ENCODE data around the gene HLA-DQA1. TPM values are rescaled to one million over a fixed set of nuclear protein-coding genes. Genes with fewer than 3 reads are reported as not detected.
"Not testable (repeated sequence)": the region's sequence is repeated elsewhere in the genome, so short reads cannot be mapped to it uniquely, and the experiment has no call there.

Gene HLA-DQA1
- polyA plus RNA-seq (ENCODE audit: insufficient read depth in 1 of 5, insufficient read length in 5 of 5, low replicate concordance in 1 of 5) = 1 to 10 TPM; 4.0 to 8.7 (median 4.4) TPM
- long read RNA-seq, donor 1, partial matches to known transcripts = 0 of 2 reads
- long read RNA-seq, donor 1, other reads (novel, unspliced or antisense) = 0 of 2 reads
- long read RNA-seq, donor 2 = 0 reads
- long read RNA-seq, donor 3, full-length matches to known transcripts = 1 of 1 reads
- long read RNA-seq, donor 3, partial matches to known transcripts = 0 of 1 reads
- long read RNA-seq, donor 3, other reads (novel, unspliced or antisense) = 0 of 1 reads
- long read RNA-seq, donor 4, partial matches to known transcripts = 0 of 1 reads
- long read RNA-seq, donor 4, other reads (novel, unspliced or antisense) = 0 of 1 reads
- long read RNA-seq, donor 5 = 0 reads
- long read RNA-seq, donor 6, partial matches to known transcripts = 0 of 4 reads
- long read RNA-seq, donor 6, other reads (novel, unspliced or antisense) = 0 of 4 reads
- long read RNA-seq, donor 7, partial matches to known transcripts = 0 of 1 reads
- long read RNA-seq, donor 7, other reads (novel, unspliced or antisense) = 0 of 1 reads
- long read RNA-seq, donor 8 = 0 reads

DNA sequence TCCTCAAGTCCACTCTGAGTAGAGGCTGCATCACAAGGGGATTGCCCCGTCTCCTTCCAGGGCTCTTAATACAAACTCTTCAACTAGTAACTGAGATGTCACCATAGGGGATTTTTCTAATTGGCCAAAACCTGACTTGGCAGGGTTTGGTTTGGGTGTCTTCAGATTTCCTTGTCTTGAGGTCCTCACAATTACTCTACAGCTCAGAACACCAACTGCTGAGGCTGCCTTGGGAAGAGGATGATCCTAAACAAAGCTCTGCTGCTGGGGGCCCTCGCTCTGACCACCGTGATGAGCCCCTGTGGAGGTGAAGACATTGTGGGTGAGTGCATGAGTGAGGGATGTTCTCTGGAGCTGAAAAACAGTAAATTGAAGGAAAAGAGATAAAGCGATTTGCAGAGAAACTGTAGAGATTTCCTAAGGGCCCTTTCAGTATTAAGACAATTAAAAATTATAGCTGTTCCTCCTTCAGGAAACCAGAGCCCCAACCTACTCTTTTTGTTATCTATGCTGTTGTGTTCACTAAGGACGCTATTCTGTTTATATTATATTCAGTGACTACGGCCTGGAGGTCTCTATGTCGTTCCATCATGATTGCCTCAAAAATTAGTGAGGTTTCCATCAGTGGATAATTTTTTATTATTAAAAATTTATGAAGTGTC, at the start of gene HLA-DQA1:
Gene HLA-DQA1 (plus strand): TSS at position 188 of the 662 bp plus-strand sequence. CDS start 53 bp downstream, at position 241.
- no peak for DNase-seq

DNA sequence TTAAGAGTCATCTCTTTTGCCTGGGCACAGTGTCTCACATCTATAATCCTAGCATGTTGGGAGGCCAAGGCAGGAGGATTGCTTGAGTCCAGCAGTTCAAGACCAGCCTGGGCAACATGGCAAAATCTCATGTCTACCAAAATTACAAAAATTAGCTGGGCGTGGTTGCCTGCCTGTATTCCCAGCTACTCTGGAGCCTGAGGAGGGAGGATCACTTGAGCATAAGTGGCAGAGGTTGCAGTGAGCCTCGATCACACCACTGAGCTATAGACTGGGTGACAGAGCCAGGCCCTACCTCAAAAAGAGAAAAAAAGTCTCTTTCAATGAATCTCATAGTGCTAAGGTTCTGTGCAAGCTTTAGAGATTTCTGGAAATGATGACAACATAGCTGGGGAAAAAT, 49.0 kb upstream of the HLA-DQA1 start:
- DNase-seq = no peak

DNA sequence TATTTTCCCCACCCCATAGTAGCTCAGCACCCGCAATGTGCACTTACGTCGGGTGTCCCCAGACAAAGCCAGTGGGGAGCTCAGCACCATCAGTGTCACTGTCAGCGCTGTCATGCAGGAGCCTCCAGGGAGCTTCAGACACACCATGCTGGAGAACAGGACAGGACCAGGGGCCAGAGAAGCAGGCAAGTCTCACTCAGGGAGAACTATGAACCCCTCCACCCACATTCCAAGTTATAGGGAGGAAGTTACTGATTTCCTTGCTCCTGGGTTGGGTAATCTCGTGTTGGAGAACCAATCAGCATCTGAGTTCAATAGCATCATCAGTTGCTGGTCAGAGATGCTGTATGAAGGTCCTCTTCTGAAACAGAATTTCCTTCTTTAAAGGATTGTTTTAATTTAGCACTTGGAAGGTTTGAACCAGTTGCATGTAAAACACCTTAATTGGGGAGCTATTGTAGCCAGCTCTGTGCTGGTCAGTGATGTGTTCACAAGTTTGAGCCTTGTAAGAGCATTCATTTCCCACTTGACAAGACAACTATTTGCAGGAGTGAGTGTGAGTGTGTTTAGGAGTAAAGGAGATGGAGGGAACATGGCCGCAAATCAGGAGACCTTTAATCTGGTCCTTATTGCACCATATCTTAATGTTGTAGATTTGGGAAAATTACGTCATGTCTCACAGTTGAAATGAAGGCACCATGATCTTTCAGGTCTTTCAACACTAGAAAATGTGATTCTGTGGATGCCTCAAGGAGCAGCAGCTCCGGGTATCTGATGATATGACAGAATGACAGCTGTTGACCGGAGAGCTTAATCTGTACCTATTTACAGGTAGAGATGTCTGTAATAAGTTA, 47.4 kb upstream of the HLA-DQA1 start, which contains the start of gene HLA-DRB1:
Gene HLA-DRB1 (minus strand): TSS at position 253 of the 854 bp plus-strand sequence. CDS start 106 bp downstream, at position 147.
- no peak for DNase-seq

DNA sequence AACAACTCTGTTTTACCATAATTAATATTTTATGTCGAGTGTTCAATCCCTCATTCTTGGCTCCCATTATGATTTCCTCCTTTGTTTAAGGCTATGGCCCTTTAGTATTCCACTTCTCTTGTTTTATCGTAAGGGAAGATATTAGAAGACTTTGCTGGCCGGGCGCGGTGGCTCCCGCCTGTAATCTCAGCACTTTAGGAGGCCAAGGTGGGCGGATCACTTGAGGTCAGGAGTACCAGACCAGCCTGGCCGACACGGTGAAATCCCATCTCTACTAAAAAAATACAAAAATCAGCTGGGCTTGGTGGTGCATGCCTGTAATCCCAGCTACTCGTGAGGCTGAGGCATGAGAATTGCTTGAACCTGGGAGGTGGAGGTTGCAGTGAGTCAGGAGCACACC, 46.5 kb upstream of the HLA-DQA1 start:
- DNase-seq = not testable (repeated sequence)

DNA sequence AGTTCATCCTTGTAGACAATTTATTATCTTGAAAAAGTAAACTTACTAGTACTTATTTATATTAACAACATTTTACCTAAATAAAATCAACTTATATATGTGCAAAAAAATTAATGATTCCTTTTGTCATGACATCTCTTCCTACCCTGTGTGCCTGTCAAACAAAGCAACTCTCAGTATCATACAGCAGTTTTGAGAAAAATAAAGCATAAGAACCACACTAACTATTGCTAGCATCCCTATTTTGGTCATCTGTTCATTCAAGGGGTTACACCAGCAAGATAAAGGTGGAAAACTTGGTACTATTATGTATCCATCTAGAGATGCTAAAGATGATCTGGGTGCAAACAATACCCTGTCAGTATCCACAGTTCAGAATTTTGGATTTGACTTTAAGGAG, 40.2 kb upstream of the HLA-DQA1 start:
- DNase-seq = no peak

DNA sequence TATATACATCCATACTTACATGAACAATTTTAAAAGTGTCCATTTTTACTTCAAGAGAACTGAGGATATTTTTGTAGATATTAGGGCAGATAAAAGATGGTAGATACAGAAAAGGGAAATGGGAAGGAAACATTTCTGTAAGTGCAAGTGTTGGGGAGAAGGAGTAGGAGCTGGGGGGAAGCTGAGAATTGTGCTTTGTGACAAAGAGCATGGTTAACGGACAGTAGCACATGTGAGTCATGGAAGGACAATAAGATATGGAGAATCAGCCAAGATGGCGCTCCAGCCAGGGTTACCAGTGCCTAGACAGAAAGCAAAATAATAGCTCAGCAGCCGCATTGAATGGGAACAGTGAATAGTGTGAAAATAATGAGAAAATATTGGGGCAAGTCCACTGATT, 34.8 kb upstream of the HLA-DQA1 start:
- DNase-seq = no peak

DNA sequence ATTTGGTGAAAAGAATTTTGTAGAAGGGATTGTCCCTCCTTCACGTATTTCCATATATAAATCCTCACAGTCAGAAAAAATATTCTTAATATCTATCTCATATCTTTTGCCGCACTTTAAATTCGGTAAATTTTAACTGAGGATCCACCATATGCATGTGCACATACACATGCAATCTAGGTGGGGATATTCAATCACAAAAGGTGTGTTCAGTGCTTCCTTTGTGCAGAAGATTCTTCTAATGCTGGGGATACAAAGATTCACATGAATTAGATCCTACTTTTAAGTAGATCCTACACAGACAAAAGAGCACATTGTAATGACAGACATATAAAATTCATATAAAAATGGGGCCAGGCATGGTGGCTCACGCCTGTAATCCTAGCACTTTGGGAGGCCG, 34.0 kb upstream of the HLA-DQA1 start:
- DNase-seq = no peak

DNA sequence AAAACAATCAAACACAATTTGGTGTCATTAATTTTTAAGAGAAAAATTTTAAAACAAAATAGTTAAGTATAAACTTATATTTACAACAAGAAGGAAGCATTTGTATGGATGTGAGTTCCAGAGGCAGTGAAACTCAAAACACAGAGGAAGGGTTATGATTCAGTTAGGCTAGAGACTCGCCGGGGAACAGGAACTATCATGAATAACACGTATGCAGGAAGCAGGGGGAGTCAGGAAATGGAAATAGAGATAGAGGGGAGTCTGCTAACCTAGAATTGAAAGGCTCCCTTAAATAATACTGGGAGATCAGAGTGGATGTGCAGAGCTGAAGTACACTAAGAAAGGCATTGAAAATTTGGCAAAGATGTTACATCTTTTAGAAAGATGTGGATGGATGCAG, 33.3 kb upstream of the HLA-DQA1 start:
- DNase-seq = no peak

DNA sequence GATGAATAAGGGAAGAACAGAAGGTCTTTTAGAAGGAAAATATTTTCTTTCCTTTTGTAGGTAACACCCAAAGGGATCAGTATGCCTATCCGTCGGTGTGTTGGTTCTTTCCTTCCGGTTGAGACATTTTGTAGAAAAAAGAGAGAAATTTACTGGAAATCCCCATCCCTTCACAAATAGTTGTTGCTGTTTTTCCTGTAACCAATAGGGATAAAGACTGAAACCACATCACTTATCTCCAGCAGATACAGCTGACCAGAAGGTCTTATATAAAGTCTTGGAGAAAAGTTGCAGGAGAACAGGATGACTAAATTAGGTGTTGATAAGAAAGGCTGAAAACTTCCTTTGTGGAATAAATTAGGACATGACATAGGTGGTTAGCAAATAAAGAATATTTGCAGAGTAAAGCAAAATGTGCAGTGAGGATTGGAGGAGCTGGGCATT, 32.8 kb upstream of the HLA-DQA1 start:
- no peak for DNase-seq

DNA sequence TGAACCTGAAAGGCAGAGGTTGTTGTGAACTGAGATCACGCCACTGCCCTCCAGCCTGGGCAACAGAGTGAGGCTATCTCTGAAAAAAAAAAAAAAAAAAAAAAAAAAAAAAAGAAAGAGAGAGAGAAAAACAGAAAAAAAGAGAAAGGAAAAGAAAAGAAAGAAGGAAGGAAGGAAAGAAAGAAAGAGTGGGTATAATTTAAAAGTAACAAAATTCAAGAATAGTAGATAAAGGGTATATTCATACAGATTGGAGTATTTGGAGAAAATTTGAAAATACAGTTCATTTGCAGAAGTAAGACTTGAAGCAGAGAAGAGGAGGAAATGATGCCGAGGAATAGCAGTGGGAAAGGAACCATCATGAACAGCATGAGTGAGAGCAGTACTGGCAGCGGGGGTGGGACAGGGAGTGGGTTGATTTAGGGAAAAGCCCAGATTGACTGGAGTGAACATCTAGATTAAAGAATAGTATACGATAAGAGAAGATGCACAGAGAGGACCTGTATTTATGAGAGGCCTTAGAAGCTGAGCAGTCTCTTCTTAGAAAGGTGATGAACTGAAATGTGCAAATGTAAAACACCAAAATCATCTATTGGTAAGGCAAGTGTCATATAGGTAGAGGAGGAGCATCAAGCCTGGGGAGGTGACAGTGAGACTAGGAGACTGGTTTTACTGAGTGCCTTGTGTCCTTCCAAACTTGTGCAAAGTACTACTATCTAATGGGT, 29.8 kb upstream of the HLA-DQA1 start:
- no peak for DNase-seq

DNA sequence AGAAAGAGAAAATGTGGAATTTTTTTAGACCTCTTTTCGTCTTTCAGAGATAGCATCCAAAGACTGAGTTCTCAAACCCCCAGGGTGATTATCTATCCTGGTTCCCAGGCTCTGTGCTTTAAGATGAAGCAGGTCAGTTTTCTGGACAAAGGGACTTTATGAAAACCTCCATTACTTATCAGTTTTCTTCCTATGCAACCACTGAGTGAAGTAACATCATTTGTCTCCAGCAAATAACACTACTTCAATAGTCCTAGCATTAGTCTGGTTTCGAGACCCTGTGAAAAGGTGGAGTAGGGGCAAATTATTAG, 29.3 kb upstream of the HLA-DQA1 start:
- DNase-seq = no peak

DNA sequence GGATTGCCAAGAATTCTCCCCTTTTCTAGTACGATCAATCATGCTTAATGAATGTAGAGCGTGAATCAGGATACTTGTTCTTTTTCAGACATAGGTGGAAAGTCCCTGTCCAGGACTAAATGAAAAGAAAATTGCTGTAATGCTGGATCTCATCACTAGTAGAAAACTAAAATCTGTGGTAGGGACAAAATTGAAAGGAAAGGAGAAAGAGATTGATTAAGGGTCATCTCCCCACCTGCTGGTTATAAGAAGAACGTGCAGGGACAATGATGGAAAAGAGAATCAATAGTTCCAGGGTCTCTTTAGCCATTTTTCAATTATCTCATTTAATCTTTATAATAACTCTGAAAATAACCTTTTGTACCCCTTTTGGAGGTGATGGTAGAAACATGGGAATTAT, 28.8 kb upstream of the HLA-DQA1 start:
- no peak for DNase-seq

DNA sequence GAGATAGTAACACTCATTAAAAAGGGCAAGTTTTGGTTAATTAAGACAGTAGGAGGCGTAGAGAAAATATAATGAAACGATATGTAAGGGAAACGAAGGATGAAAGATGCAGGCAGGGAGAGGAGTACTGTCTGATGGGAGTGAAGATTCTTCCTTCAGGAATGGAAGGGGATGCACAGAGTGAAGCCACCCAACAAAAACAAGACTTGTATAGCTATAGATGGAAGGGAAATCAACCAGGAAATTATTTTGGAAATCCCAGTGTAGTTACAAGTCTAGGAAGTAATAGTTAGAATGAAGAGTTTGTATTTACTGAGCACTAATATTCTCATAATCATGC, 27.8 kb upstream of the HLA-DQA1 start:
- no peak for DNase-seq

DNA sequence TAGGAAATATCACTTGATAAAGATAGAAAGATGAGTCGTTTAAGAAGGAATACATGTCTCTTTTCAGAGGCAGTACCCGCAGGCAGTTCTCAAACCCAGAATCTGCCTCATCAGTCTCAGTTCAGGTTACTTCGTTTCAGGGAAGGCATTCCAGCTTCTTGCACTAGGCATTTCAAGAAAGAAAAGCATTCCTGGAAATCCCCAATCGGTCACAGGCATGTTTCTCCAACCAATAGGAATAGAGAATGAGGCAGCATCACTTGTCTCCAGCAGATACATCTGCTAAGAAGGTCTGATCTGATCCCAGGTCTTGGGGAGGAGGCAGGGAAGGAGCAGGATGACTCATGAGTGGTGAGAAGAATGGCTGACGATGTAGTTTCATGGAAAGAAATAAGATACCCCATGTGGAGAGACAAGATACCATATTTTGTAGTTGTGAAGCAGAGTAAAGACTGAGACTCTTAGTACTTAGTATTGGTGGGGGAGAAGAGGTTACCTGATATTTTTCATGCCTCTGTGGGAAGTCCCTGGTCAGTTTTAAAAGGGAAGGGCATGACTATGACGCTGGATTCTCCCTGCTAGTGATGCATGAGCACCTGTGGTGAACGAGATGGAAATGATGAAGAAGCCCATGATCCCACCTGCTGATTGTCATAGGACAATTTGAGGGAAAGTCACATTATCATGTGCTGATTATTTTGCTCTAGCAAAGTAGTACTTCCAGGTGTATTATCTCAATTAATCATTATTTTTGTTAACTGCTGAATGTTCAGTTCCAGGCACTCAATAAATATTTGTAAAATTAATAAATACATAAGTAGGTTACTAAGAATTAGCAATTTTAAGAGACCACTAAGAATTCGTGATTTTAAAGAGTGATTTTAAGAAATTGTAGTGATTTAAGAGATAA, 27.2 kb upstream of the HLA-DQA1 start:
- DNase-seq = peak; percentile 65 to 66

DNA sequence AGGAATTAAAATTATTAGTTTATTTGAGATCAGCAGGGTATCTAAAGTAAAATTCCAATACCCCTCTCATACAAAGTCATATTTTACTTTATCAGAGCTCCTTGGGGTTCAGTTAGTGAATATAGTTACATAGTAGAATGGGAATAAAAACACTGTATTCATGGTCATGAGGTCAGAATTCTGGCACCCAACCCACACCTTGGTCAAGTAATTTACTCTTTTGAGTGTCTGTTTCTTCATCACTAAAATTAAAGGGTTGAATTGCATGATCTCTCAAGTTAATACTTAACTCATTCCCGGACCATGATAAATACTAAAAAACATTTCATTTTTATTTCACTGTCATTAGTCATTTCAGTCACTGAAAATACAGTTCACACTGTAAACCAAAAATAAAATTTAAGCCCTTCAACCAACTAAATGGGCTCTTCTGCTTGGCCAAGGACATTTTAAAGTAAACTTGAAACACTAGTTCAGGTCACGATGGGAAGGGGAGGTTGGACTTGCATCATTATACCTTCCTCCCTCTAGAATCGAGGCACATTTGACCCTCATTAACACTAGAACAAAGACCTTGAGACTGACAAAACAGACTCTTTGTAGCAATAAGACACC, 26.4 kb upstream of the HLA-DQA1 start:
- no peak for DNase-seq

DNA sequence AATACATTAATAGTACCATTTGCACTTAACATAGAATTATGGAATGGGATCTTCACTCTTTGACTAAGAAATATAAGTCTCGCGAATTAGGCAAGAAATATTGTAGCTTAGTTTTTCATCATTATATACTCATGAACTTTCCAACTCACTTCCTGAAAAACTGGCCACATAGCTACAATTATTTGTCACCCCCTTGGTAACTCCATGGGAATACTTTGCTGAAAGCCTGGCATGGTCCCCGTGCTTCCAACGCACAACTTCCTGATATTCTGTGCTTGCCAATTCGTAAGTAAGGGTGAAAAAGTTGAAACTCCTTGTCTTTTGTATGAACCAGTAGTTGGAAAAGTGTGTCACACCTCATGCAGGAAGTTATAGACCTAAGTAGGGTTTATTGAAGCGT, 23.7 kb upstream of the HLA-DQA1 start:
- no peak for DNase-seq

DNA sequence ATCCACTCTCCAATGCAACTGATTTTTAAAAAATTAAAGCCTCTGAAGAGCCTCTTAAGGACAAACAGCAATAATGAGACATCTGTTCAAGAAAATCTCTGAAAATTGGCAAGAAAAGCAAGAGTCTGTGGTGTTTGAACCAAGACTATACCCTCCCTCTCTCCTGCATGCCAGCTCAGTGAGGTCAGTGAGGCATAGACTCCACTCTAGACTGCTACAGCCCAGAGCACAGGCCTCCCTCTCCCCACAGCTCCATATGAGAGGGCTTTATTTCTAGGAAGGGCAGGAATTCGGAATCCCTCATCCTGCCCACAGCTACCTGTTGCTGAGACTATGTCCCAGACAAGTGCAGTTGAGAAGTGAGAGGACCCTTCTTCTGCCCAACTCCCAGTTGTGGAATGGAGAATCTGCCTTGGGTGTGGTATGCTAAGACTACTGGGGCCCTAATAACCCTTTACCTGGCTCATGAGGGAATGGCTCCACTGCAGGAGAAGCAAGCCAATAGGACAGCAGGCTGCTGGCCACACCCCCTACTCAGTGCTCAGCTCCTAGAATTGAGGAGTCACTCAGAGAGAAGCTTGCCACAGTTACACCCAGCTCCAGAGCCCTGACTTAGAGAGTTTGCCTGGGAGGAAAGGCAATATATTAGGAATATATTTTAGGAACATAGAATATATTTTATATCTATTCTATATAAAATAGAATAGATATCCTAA, 22.7 kb upstream of the HLA-DQA1 start:
- no peak for DNase-seq

DNA sequence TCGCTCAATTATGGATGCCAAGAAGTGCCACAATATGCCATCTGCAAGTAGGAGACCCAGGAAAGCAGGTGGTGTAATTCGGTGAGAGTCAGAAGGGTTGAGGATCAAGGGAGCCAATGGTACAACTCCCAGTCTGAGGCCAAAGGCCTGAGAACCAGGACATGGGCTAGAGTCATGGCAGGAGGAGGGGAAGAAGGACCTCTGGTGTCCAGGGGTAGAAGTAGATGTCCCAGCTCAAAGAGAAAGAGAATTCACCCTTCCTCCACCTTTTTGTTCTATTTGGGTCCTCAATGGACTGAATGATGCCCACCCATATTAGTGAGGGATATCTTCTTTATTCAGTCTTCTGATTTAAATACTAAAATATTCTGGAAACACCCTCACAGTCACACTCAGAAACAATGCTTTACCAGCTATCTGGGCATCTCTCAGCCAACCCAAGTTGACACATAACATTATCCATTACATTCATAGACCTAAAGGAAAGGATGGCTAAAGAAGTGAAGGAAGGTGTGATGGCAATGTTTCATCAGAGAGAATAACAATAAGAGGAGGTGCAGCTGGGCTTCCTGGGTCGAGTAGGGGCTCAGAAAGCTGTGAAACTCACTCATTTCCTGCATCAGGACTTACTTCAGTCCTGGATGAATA, 21.2 kb upstream of the HLA-DQA1 start:
- DNase-seq = no peak

DNA sequence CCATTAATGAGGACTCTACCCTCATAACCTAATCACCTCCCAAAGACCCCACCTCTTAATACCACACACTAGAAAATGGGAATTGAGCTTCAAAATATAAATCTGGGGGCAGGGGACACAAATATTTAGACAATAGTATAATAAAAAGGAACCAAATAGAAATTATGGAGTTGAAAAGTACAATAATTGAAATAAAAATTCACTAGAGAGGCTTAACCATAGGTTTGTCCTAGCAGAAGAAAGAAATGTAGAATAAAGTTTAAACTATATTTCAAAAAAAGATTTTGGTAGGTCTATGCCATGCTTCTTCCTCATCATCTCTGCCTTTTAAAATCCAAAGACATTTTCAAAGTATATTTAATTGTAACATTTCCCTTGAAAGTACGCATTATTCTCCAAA, 19.5 kb upstream of the HLA-DQA1 start:
- no peak for DNase-seq

Data from right lung (tissue), 10 donors.